Globus pallidus (tissue), 1 donor: ENCODE data around the gene MAST3.

Experiments
- DNase-seq: peaks from one replicate; pipeline ENCODE4 v3.0.0-alpha.2; 2015; ENCODE audit warnings: low spot score

Gene MAST3

DNA sequence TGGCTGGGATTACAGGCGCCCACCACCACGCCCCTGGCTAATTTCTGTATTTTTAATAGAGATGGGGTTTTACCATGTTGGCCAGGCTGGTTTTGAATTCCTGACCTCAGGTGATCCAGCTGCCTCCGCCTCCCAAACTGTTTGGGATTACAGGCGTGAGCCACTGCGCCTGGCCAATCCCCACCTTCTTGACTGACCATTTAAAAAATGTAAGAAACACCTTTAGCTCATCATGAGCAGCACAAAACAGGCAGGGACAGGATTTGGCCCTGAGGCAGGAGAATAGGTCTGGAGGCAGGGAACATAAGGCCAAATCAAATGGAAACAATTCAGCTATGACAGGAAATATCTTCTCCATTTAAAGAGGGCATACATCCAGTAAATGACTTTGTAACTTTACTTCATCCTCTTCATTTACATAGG lies 94.1 kb downstream of the MAST3 start:
- DNase-seq: no peak

DNA sequence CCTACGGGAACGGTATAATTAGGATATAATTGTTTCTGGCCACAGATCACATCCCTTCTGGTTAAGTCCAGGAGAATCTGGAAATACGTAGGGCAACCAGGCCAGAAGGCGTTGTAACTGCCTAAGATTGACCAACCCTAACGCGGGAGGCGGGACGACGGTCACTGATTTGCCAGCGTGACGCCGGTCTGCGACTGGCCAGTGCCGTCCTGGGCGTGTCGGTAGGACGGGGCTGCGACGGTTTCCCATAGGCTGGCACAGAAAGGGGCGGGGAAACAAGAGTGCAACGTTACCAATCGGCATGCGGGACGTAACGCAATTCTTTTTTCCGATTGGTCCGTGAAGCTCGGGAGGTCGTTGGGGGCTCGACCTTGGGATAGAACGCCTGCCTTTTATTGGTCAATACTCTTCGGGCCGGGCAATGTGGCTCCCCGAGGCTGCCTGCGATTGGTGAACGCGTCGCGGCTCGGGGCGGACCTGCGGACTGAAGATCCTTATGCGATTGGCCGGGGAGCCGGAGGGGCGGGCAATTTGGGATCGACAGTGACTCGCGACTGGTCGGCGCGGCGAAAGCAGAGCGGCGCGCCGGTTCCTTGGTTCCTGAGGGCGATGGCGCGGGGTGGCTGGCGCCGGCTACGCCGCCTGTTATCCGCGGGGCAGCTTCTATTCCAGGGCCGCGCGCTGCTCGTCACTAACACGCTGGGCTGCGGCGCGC lies 95.3 kb downstream of the MAST3 start, which contains the start of gene MPV17L2:
MPV17L2 (plus strand) TSS at position 546 of the 715 bp plus-strand sequence; CDS start at position 610, 64 bp downstream.
- peak; percentile 100 for DNase-seq

DNA sequence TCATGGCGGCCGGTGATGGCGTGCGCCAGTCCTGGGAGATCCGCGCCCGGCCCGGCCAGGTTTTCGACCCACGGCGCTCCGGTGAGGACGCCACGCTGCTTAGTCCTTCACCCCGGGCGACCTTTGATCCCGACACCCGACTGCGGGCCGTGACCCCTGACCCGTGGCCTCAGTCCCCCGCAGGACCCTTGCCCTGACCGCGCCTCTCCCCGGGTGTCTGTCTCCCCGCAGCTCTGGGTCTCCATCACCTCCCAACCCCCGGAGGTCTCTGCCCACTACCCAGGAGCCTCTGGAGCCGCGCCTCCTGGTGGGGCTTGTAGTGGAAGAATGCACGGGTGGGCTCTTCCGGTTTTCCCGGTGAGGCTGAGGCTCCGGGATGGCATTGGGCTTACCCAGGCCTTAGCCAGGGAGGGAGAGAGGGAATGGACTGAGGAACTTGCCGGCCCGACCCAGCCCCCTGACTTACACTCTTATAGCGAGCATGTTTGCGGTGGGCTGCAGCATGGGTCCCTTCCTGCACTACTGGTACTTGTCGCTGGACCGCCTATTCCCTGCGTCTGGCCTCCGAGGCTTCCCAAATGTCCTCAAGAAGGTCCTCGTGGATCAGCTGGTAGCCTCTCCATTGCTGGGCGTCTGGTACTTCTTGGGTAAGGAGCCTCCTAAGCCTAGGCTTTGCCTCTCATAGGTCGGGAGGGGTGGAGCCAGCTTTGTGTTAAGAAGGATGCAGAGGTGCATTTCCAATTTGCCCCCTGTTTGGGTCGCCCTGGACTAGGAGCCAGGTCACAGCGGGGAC lies 96.0 kb downstream of the MAST3 start:
- DNase-seq: no peak

DNA sequence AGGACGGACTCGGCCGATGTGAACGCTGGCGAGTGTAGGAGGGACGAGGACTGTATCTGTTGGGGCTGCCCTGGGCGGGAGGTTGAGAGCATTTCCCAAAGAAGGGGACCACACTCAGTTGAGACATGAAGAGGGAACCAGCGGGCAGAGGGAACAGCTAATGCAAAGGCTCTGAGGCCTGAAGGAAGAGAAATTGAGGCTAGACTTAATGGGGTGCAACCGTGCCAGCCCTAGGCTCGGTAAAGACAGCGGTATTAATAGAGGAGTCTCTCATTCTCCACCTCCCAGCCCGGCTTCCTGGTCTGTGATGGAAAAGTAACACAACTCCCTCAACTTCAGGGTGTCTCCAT lies 96.6 kb downstream of the MAST3 start:
- no peak for DNase-seq

DNA sequence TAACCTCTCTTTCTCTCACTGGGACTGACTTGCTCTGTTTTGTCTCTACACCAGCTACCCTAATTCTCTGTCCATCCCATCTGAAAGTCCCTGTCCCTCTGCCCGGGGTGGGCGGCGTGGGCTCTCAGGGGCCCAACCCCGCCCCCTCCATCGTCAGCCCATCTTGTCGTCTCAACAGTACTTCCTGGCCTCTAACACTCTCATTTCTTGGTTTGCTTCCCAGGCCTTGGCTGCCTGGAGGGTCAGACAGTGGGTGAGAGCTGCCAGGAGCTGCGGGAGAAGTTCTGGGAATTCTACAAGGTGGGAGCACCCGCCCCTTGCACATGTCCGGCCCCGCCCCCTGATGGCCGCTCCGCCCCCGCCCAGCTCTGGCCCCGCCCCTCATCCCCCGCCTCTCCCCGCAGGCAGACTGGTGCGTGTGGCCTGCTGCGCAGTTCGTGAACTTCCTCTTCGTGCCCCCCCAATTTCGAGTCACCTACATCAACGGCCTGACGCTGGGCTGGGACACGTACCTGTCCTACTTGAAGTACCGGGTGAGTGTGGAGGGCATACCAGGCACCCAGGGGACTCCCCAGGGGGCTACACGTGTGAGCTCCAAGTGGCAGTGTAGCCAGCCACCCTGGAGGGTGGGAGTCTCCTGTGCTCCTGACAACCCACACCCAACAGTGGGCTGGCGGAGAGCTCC lies 97.1 kb downstream of the MAST3 start:
- DNase-seq: no peak

DNA sequence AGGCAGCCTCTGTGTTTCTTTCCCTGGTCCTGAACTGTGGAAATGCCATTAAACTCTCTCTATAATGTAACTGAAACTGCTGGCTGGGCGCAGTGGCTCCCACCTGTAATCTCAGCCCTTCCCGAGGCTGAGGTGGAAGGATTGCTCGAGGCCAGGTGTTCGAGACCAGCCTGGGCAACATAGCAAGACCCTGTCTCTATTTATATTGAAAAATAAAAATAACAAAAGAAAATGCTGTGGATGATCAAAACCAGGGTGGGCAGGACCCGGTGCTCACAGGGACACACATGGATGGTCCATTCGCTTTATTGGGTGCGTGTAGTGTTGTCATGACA lies 98.9 kb downstream of the MAST3 start:
- no peak for DNase-seq

DNA sequence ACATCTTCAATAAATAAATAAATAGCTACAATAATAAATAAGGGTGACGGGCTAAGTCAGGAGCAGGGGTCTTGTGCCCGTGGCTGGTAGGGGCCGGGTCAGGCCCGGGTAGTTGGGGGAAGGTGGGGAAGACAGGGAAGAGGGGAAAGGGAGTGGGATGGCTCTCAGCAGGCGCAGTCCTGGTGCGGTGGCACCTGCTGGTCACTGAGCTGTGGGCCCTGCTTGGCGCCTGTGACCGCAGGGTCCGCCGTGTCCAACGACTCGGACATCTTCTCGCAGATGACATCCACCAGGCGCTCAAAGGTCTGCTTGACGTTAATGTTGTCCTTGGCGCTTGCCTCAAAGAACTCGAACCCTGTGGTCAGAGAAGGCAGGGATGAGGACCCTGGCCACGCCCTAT lies 99.7 kb downstream of the MAST3 start:
- DNase-seq: no peak

DNA sequence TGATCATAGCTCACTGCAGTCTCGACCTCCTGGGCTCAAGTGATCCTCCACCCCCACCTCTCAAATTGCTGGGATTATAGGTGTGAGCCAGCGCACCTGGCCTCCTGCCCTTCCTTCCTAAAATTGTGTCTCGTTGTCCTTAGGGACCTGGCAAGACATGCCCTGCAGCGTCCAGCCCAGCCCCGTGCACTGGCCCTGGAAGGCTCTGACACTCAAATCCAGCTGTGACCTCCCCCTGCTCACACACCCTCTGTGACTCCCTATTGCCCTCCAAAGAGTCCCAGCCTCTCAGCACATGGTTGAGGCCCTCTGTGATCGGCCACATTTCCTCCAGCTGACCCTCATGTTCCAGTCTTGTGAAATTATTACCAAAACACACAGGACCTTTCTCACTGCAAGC lies 100.4 kb downstream of the MAST3 start:
- DNase-seq: no peak

DNA sequence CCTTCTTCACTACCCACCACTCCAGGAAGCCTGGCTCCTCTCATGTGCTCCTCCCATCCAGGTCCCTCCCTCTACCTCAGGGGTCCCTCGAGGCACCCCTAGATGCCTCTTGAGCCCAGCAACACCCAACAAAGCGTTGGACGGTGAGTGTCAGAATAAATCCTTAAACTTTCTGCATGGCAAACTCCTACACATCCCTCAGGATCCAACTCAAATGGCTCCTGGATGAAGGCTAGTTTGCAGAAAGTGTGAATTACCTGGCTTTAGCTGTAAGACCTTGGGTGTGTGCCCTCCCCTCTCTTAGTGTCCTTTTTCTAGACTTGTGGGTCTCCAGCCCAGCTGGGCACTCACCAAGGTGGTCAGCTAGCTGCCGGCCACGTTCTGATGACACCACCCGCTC lies 100.8 kb downstream of the MAST3 start:
- no peak for DNase-seq
